DOHH2 (cell line): ENCODE measurements around the gene ZNF76.

Source experiments
- EZH2phosphoT487 ChIP-seq: fragments of 200-600 bp; sonication (generic); IDR thresholded peaks from 2 replicates; pipeline ENCODE4 v1.6.1; 2017; ENCODE audit warnings: borderline replicate concordance, mild to moderate bottlenecking, antibody characterized with exemption, low read length, moderate library complexity, mixed read lengths
- TF ChIP-seq, protein P1 (sequence below): fragments of 200-600 bp; sonication (generic); IDR thresholded peaks from one replicate; pipeline ENCODE4 v1.5.1; 2014; ENCODE audit warnings: antibody characterized with exemption, mild to moderate bottlenecking, low read depth, low read length; ENCODE audit not compliant: poor library complexity, severe bottlenecking

DNA sequence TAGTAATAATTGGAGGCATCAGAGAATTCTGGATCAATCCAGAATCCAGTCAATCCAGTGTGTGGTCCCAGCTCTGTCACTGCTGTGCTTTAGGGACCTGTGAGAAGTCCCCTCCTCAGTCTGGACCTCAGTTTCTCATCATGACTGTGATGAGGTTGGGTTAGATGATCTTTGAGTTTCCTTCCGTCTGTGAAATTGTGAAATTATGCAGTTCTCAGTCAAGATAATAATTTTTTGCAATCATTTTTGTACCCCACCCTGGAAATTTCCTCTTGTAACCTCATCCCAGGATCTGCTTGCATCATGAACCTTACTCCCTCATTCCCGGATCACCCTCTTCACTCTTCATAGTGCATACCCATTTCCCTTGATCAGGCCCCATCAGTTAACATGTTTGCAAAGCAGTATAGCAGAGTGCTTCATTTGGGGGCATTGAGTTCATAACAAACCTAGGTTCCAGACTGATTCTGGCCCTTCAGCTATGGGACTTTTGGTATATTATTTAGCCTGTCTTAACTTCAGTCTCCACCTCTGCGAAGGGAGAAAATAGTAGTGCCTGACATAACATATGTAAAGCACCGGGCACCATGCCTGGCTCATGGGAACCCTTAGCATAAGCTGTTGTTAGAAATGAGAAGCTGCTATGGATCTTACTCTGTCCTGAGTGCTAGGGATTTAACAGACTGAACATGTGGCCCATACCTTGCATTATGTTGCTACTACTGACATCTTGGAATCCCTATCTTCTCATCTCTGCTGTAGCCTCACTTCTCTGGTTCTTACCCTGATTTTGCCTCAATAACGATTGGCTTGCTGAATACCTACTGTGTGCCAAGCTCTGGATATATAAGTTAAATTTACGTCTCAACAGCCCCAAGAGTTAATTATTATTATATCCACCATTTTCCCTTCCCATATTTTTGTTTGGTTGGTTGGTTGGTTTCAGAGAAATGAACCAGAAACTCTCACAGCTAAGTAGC is 1.3 kb downstream of the ZNF76 start:
- TF ChIP-seq, protein P1, sequence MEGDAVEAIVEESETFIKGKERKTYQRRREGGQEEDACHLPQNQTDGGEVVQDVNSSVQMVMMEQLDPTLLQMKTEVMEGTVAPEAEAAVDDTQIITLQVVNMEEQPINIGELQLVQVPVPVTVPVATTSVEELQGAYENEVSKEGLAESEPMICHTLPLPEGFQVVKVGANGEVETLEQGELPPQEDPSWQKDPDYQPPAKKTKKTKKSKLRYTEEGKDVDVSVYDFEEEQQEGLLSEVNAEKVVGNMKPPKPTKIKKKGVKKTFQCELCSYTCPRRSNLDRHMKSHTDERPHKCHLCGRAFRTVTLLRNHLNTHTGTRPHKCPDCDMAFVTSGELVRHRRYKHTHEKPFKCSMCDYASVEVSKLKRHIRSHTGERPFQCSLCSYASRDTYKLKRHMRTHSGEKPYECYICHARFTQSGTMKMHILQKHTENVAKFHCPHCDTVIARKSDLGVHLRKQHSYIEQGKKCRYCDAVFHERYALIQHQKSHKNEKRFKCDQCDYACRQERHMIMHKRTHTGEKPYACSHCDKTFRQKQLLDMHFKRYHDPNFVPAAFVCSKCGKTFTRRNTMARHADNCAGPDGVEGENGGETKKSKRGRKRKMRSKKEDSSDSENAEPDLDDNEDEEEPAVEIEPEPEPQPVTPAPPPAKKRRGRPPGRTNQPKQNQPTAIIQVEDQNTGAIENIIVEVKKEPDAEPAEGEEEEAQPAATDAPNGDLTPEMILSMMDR: no peak
- no peak for TF ChIP-seq EZH2phosphoT487
